Tibial artery (tissue), 4 donors: Measurements from ENCODE around the gene VPS13D.
A peak's percentile ranks its signal among the peaks of the same experiment; 100 is the strongest.

Source experiments
- DNase-seq, 2 donors: peaks; one replicate each; pipeline ENCODE4 v3.0.0-alpha.2; 2019
- H3K27ac ChIP-seq, 2 donors: fragments of 200-600 bp; sonication (generic) in 1 of 2; 1 replicate in 1 of 2; 2 replicates in 1 of 2; pipeline ENCODE4 v1.5.1; 2018 to 2019; ENCODE audit warnings: mild to moderate bottlenecking in 1 of 2
- H3K27me3 ChIP-seq, 2 donors: fragments of 200-600 bp; sonication (generic) in 1 of 2; one replicate each; pipeline versions ENCODE4 v1.5.1 to v1.6.0; 2016 to 2019
- H3K36me3 ChIP-seq, 3 donors: fragments of 200-600 bp; sonication (generic) in 2 of 3; one replicate each; pipeline ENCODE4 v1.5.1; 2016 to 2019; ENCODE audit warnings: mild to moderate bottlenecking in 2 of 3
- H3K4me1 ChIP-seq, 4 donors: fragments of 200-600 bp; sonication (generic) in 2 of 4; 1 replicate in 3 of 4; 2 replicates in 1 of 4; pipeline ENCODE4 v1.5.1; 2016 to 2019
- H3K4me3 ChIP-seq, 2 donors: fragments of 200-600 bp; sonication (generic) in 1 of 2; 1 replicate in 1 of 2; 2 replicates in 1 of 2; pipeline ENCODE4 v1.5.1; 2018 to 2019; ENCODE audit warnings: mild to moderate bottlenecking in 2 of 2
- H3K9me3 ChIP-seq, 3 donors: fragments of 200-600 bp; sonication (generic) in 1 of 3; one replicate each; pipeline ENCODE4 v1.5.1; 2016 to 2019
- CTCF ChIP-seq, 2 experiments: fragments of 200-600 bp in 1 of 2; fragments of 450-650 bp in 1 of 2; IDR thresholded peaks; one replicate each; pipeline ENCODE4 v1.5.1; 2017 to 2019; ENCODE audit warnings: antibody characterized with exemption in 2 of 2, mild to moderate bottlenecking in 1 of 2, moderate library complexity in 1 of 2
- intact Hi-C: fragments of 100-400 bp; cut with DNase I; formaldehyde crosslinking; loops from one replicate; pipeline ENCODE4 v1.15.0; 2023; ENCODE audit warnings: low total_unique reads

The VPS13D gene

GRCh38 chr1:12407962-12408454 is 178.2 kb downstream of the VPS13D start:
- Histone ChIP-seq H3K27ac (peak overlapping the region; percentile 69 to 79), H3K9me3 (no peaks in the 10 kb centered on the region), H3K27me3 (no peaks in the 10 kb centered on the region), H3K4me3 (no peak overlapping the region), H3K4me1 (peaks cover 0 to 59% (median 38%) of the 10 kb centered on the region in 4 donors), H3K36me3 (peaks cover 14 to 22% (median 20%) of the 10 kb centered on the region in 3 donors)
- intact Hi-C loops, result no loop called here
- no peak for DNase-seq
- no peak for TF ChIP-seq CTCF (IDR thresholded peaks at IDR 0.05)

- no peaks in the 10 kb centered on the region for H3K9me3 ChIP-seq
- intact Hi-C loops, result no loop called here
- H3K27me3 ChIP-seq, result no peaks in the 10 kb centered on the region
- no peak for DNase-seq
- peaks cover 0 to 59% (median 38%) of the 10 kb centered on the region in 4 donors for H3K4me1 ChIP-seq
- H3K27ac ChIP-seq, result peak overlapping the region; percentile 69 to 79
- TF ChIP-seq CTCF (IDR thresholded peaks at IDR 0.05), result no peak
- peaks cover 11 to 15% (median 15%) of the 10 kb centered on the region in 3 donors for H3K36me3 ChIP-seq
- H3K4me3 ChIP-seq, result no peak overlapping the region
These were observed 178.8 kb downstream of the VPS13D start for GRCh38 chr1:12408662-12409061.

- no peaks in the 10 kb centered on the region for H3K27me3 ChIP-seq
- no peak for TF ChIP-seq CTCF (IDR thresholded peaks at IDR 0.05)
- peaks cover 4 to 9% (median 4%) of the 10 kb centered on the region in 3 donors for H3K36me3 ChIP-seq
- intact Hi-C loops, result no loop called here
- no peak overlapping the region for H3K4me3 ChIP-seq
- DNase-seq, result no peak
- H3K27ac ChIP-seq, result peak overlapping the region; percentile 23 to 58
- H3K4me1 ChIP-seq, result peaks cover 0 to 55% (median 38%) of the 10 kb centered on the region in 4 donors
- no peaks in the 10 kb centered on the region for H3K9me3 ChIP-seq
These were observed 179.9 kb downstream of the VPS13D start for GRCh38 chr1:12409681-12410080.

- DNase-seq, result no peak
- Histone ChIP-seq H3K27ac (peak overlapping the region; percentile 23 to 58), H3K36me3 (peaks cover 0 to 12% (median 0%) of the 10 kb centered on the region in 3 donors), H3K4me3 (no peak overlapping the region), H3K4me1 (peaks cover 0 to 48% (median 34%) of the 10 kb centered on the region in 4 donors), H3K9me3 (no peaks in the 10 kb centered on the region), H3K27me3 (no peaks in the 10 kb centered on the region)
- intact Hi-C loops, result no loop called here
- no peak for TF ChIP-seq CTCF (IDR thresholded peaks at IDR 0.05)
These were observed 180.5 kb downstream of the VPS13D start for GRCh38 chr1:12410351-12410750.

- no peak overlapping the region for H3K4me3 ChIP-seq
- H3K9me3 ChIP-seq, result no peaks in the 10 kb centered on the region
- H3K36me3 ChIP-seq, result peaks cover 0 to 19% (median 0%) of the 10 kb centered on the region in 3 donors
- intact Hi-C loops, result no loop called here
- DNase-seq, result no peak
- TF ChIP-seq CTCF (IDR thresholded peaks at IDR 0.05), result no peak
- no peaks in the 10 kb centered on the region for H3K27me3 ChIP-seq
- peaks cover 0 to 41% (median 26%) of the 10 kb centered on the region in 4 donors for H3K4me1 ChIP-seq
- no peak overlapping the region for H3K27ac ChIP-seq
These were observed 181.3 kb downstream of the VPS13D start for GRCh38 chr1:12411098-12411497.

GRCh38 chr1:12411747-12412146 is 181.9 kb downstream of the VPS13D start:
- no peaks in the 10 kb centered on the region for H3K27me3 ChIP-seq
- no peak overlapping the region for H3K27ac ChIP-seq
- intact Hi-C loops, result no loop called here
- H3K4me1 ChIP-seq, result peaks cover 0 to 34% (median 20%) of the 10 kb centered on the region in 4 donors
- no peak overlapping the region for H3K4me3 ChIP-seq
- peaks cover under 1 to 26% (median 5%) of the 10 kb centered on the region in 3 donors for H3K36me3 ChIP-seq
- no peaks in the 10 kb centered on the region for H3K9me3 ChIP-seq
- no peak for TF ChIP-seq CTCF (IDR thresholded peaks at IDR 0.05)
- DNase-seq, result no peak
